GM12865 (cell line): ENCODE data around the gene PTPRN2.

ENCODE experiments used
- DNase-seq: peaks from one replicate; pipeline ENCODE4 v3.0.0; 2010; ENCODE audit warnings: low read depth
- H3K4me3 ChIP-seq: 2 replicates; pipeline ENCODE4 v1.5.1; 2011; ENCODE audit warnings: mild to moderate bottlenecking, low read depth, low read length, control low read depth
- CTCF ChIP-seq: IDR thresholded peaks from 2 replicates; pipeline ENCODE4 v1.5.1; 2011; ENCODE audit warnings: low read length, control low read depth, low read depth, inconsistent platforms; ENCODE audit not compliant: insufficient read depth; ENCODE audit errors: missing control alignments

The PTPRN2 gene

GRCh38 chr7:157844611-157845010 lies 743.0 kb downstream of the PTPRN2 start:
- H3K4me3 ChIP-seq = no peak overlapping the region
- no peak for TF ChIP-seq CTCF
- no peak for DNase-seq

GRCh38 chr7:157844141-157844540 lies 743.5 kb downstream of the PTPRN2 start:
- H3K4me3 ChIP-seq = no peak overlapping the region
- TF ChIP-seq CTCF = no peak
- no peak for DNase-seq

- DNase-seq = no peak
- TF ChIP-seq CTCF = no peak
Measured at GRCh38 chr7:157843336-157844140, 744.1 kb downstream of the PTPRN2 start.

GRCh38 chr7:157841773-157842370 lies 745.8 kb downstream of the PTPRN2 start:
- H3K4me3 ChIP-seq = no peak overlapping the region
- DNase-seq = no peak
- TF ChIP-seq CTCF = no peak

More at GRCh38 chr7:157843336-157844140, 744.1 kb downstream of the PTPRN2 start:
- H3K4me3 ChIP-seq = no peak overlapping the region

- DNase-seq = no peak
- TF ChIP-seq CTCF = no peak
Measured at GRCh38 chr7:157840914-157841772, 746.5 kb downstream of the PTPRN2 start.

GRCh38 chr7:157840174-157840913 lies 747.3 kb downstream of the PTPRN2 start:
- TF ChIP-seq CTCF = no peak
- no peak for DNase-seq
- H3K4me3 ChIP-seq = no peak overlapping the region

More at GRCh38 chr7:157840914-157841772, 746.5 kb downstream of the PTPRN2 start:
- no peak overlapping the region for H3K4me3 ChIP-seq
